Measurements from ENCODE around the gene PPP3CB.

DNA sequence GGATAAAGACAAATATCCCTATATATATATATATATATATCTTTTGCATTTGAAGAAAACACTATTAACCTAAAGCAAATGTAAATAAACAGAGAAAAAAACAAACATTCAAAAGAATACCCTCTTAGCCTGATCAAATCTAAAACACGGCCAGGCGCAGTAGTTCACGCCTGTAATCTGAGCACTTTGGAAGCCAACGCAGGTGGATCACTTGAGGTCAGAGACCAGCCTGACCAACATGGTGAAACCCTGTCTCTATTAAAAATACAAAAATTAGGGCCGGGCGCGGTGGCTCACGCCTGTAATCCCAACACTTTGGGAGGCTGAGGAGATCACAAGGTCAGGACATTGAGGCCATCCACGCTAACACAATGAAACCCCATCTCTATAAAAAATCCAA is 91.1 kb downstream of the PPP3CB start:
- TF ChIP-seq, protein P1, sequence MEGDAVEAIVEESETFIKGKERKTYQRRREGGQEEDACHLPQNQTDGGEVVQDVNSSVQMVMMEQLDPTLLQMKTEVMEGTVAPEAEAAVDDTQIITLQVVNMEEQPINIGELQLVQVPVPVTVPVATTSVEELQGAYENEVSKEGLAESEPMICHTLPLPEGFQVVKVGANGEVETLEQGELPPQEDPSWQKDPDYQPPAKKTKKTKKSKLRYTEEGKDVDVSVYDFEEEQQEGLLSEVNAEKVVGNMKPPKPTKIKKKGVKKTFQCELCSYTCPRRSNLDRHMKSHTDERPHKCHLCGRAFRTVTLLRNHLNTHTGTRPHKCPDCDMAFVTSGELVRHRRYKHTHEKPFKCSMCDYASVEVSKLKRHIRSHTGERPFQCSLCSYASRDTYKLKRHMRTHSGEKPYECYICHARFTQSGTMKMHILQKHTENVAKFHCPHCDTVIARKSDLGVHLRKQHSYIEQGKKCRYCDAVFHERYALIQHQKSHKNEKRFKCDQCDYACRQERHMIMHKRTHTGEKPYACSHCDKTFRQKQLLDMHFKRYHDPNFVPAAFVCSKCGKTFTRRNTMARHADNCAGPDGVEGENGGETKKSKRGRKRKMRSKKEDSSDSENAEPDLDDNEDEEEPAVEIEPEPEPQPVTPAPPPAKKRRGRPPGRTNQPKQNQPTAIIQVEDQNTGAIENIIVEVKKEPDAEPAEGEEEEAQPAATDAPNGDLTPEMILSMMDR (conservative IDR thresholded peaks at IDR 0.05), result no peak
- no peak for TF ChIP-seq EZH2 (IDR thresholded peaks at IDR 0.05; ENCODE audit: low read depth)

Data from PC-9 (cell line).